AML-193 (cell line): ENCODE results near the gene CPAMD8.
"Not testable (repeated sequence)": the region's sequence is repeated elsewhere in the genome, so short reads cannot be mapped to it uniquely, and the experiment has no call there.

Experiments used
- DNase-seq, 2 experiments: peaks; one replicate each; lab custom pipeline; 2025; lab: John Stamatoyannopoulos, UW

CPAMD8 gene

GRCh38 chr19:17041976-17042375, 15.4 kb upstream of the CPAMD8 start:
- no peak for DNase-seq

GRCh38 chr19:17037966-17038500, 11.4 kb upstream of the CPAMD8 start:
- no peak for DNase-seq

- no peak for DNase-seq
Measured at GRCh38 chr19:17037184-17037583, 10.6 kb upstream of the CPAMD8 start.

- no peak for DNase-seq
Measured at GRCh38 chr19:17036640-17037039, 10.0 kb upstream of the CPAMD8 start.

GRCh38 chr19:17035842-17036424, 9.3 kb upstream of the CPAMD8 start:
- peak; percentile 15 to 47 for DNase-seq

- DNase-seq: no peak
Measured at GRCh38 chr19:17031741-17032140, 5.1 kb upstream of the CPAMD8 start.

GRCh38 chr19:17027535-17027975, 945 bp upstream of the CPAMD8 start:
- DNase-seq: no peak

GRCh38 chr19:17025991-17026658, 485 bp downstream of the CPAMD8 start:
- no peak for DNase-seq

- no peak for DNase-seq
Measured at GRCh38 chr19:17025361-17025760, 1.2 kb downstream of the CPAMD8 start.

GRCh38 chr19:17024941-17025340, 1.7 kb downstream of the CPAMD8 start:
- DNase-seq: not testable (repeated sequence)

GRCh38 chr19:17023805-17024204, 2.8 kb downstream of the CPAMD8 start:
- no peak for DNase-seq

- DNase-seq: no peak
Measured at GRCh38 chr19:17022738-17023137, 3.9 kb downstream of the CPAMD8 start.

- DNase-seq: peak; percentile 80 to 82
Measured at GRCh38 chr19:17021793-17022590, 4.6 kb downstream of the CPAMD8 start.

GRCh38 chr19:17021328-17021727, 5.3 kb downstream of the CPAMD8 start:
- no peak for DNase-seq

GRCh38 chr19:17020823-17021222, 5.8 kb downstream of the CPAMD8 start:
- DNase-seq: no peak

- DNase-seq: no peak
Measured at GRCh38 chr19:17020385-17020784, 6.2 kb downstream of the CPAMD8 start.

GRCh38 chr19:17014212-17014861, 12.3 kb downstream of the CPAMD8 start:
- DNase-seq: not testable (repeated sequence)

GRCh38 chr19:17011485-17011884, 15.1 kb downstream of the CPAMD8 start:
- no peak for DNase-seq

- DNase-seq: no peak
Measured at GRCh38 chr19:17006579-17006978, 20.0 kb downstream of the CPAMD8 start.

- no peak for DNase-seq
Measured at GRCh38 chr19:17005000-17005399, 21.6 kb downstream of the CPAMD8 start.

GRCh38 chr19:17004386-17004785, 22.2 kb downstream of the CPAMD8 start:
- DNase-seq: no peak

GRCh38 chr19:17002455-17002854, 24.2 kb downstream of the CPAMD8 start:
- no peak for DNase-seq
